Nephron (organoid): ENCODE measurements around the gene HAND1.

Source experiments
- H3K27ac Mint-ChIP-seq, 3 experiments: 2 replicates each; pipeline ENCODE4 v1.8.0; 2020; ENCODE audit warnings: mixed read lengths in 3 of 3, mild to moderate bottlenecking in 2 of 3, moderate library complexity in 1 of 3
- H3K27me3 Mint-ChIP-seq: 2 replicates; pipeline ENCODE4 v1.8.0; 2021; ENCODE audit warnings: low read depth, mild to moderate bottlenecking, moderate library complexity, mixed read lengths
- H3K36me3 Mint-ChIP-seq: 2 replicates; pipeline ENCODE4 v1.8.0; 2020; ENCODE audit warnings: low read depth, mixed read lengths
- H3K4me1 Mint-ChIP-seq: 2 replicates; pipeline ENCODE4 v1.8.0; 2020; ENCODE audit warnings: mixed read lengths
- H3K4me3 Mint-ChIP-seq, 3 experiments: 2 replicates each; pipeline ENCODE4 v1.8.0; 2020; ENCODE audit warnings: mild to moderate bottlenecking in 3 of 3, mixed read lengths in 3 of 3, moderate library complexity in 2 of 3
- H3K9me3 Mint-ChIP-seq: 2 replicates; pipeline ENCODE4 v1.8.0; 2020; ENCODE audit warnings: mixed read lengths
- CTCF ChIP-seq, 3 experiments: fragments of 200-600 bp; sonication (generic); IDR thresholded peaks; one replicate each; pipeline ENCODE4 v1.5.0; 2021; ENCODE audit warnings: antibody characterized with exemption in 3 of 3; ENCODE audit not compliant: unreplicated experiment in 3 of 3

HAND1 gene

GRCh38 chr5:154470947-154471870 lies 6.8 kb downstream of the HAND1 start:
- Mint-ChIP-seq H3K27me3 (peaks cover 99% of the 10 kb centered on the region), H3K4me1 (peaks cover 28% of the 10 kb centered on the region), H3K27ac (no peak overlapping the region), H3K9me3 (no peaks in the 10 kb centered on the region), H3K4me3 (no peak overlapping the region), H3K36me3 (no peaks in the 10 kb centered on the region)
- no peak for TF ChIP-seq CTCF (IDR thresholded peaks at IDR 0.05; ENCODE audit: unreplicated experiment in 3 of 3)

GRCh38 chr5:154470137-154470536 lies 7.9 kb downstream of the HAND1 start:
- Mint-ChIP-seq H3K27me3 (peaks cover 97% of the 10 kb centered on the region), H3K27ac (no peak overlapping the region), H3K9me3 (no peaks in the 10 kb centered on the region), H3K36me3 (no peaks in the 10 kb centered on the region), H3K4me1 (peaks cover 21% of the 10 kb centered on the region), H3K4me3 (no peak overlapping the region)
- no peak for TF ChIP-seq CTCF (IDR thresholded peaks at IDR 0.05; ENCODE audit: unreplicated experiment in 3 of 3)

- TF ChIP-seq CTCF (IDR thresholded peaks at IDR 0.05; ENCODE audit: unreplicated experiment in 3 of 3), result peak; percentile 93 to 96 (median 93)
- H3K27me3 Mint-ChIP-seq, result peaks cover 85% of the 10 kb centered on the region
- no peaks in the 10 kb centered on the region for H3K36me3 Mint-ChIP-seq
- no peak overlapping the region for H3K27ac Mint-ChIP-seq
- no peak overlapping the region for H3K4me3 Mint-ChIP-seq
- no peaks in the 10 kb centered on the region for H3K4me1 Mint-ChIP-seq
- H3K9me3 Mint-ChIP-seq, result no peaks in the 10 kb centered on the region
These were observed 10.2 kb downstream of the HAND1 start for GRCh38 chr5:154467655-154468354.

- Mint-ChIP-seq H3K4me1 (no peaks in the 10 kb centered on the region), H3K4me3 (no peak overlapping the region), H3K9me3 (no peaks in the 10 kb centered on the region), H3K36me3 (no peaks in the 10 kb centered on the region), H3K27ac (no peak overlapping the region), H3K27me3 (peaks cover 73% of the 10 kb centered on the region)
- TF ChIP-seq CTCF (IDR thresholded peaks at IDR 0.05; ENCODE audit: unreplicated experiment in 3 of 3), result no peak
These were observed 11.4 kb downstream of the HAND1 start for GRCh38 chr5:154466671-154467070.

GRCh38 chr5:154466147-154466546 lies 11.9 kb downstream of the HAND1 start:
- no peak overlapping the region for H3K4me3 Mint-ChIP-seq
- TF ChIP-seq CTCF (IDR thresholded peaks at IDR 0.05; ENCODE audit: unreplicated experiment in 3 of 3), result no peak
- H3K27ac Mint-ChIP-seq, result no peak overlapping the region
- peaks cover 68% of the 10 kb centered on the region for H3K27me3 Mint-ChIP-seq
- no peaks in the 10 kb centered on the region for H3K4me1 Mint-ChIP-seq
- H3K36me3 Mint-ChIP-seq, result no peaks in the 10 kb centered on the region
- no peaks in the 10 kb centered on the region for H3K9me3 Mint-ChIP-seq
